GM13976 (cell line): Measurements from ENCODE around the gene IQGAP2.

ENCODE experiments used
- DNase-seq: peaks from one replicate; pipeline ENCODE4 v3.0.0; 2012; ENCODE audit warnings: low spot score
- CTCF ChIP-seq: IDR thresholded peaks from 2 replicates; pipeline ENCODE4 v1.5.1; 2012; ENCODE audit warnings: borderline replicate concordance, mild to moderate bottlenecking; ENCODE audit not compliant: insufficient read depth; ENCODE audit errors: extremely low read depth, missing control alignments, control extremely low read depth
- in situ Hi-C: fragments of 300-500 bp; cut with MboI; formaldehyde crosslinking; loops from one replicate; pipeline ENCODE4 v1.12.0; 2022; ENCODE audit warnings: low sequenced_read_pairs, mixed read lengths, inconsistent platforms; ENCODE audit not compliant: unreplicated experiment

Gene IQGAP2

GRCh38 chr5:76402886-76403765, at the start of gene IQGAP2:
TSS of gene IQGAP2 (plus strand) at chr5:76403285. CDS start at chr5:76403546, 261 bp downstream.
- in situ Hi-C loops, result loop anchor here (10.0 kb wide), 1 partner anchor 142 kb away; no protein-coding TSS in a partner anchor
- peak; percentile 89 for DNase-seq
- peak; percentile 97 for TF ChIP-seq CTCF

GRCh38 chr5:76356887-76357286, 46.2 kb upstream of the IQGAP2 start:
- no peak for TF ChIP-seq CTCF
- DNase-seq, result no peak
- in situ Hi-C loops, result no loop called here

GRCh38 chr5:76363352-76364225, 39.5 kb upstream of the IQGAP2 start:
- no peak for DNase-seq
- in situ Hi-C loops, result no loop called here
- no peak for TF ChIP-seq CTCF

- in situ Hi-C loops, result no loop called here
- no peak for DNase-seq
Measured at GRCh38 chr5:76364226-76364589, 38.9 kb upstream of the IQGAP2 start.

GRCh38 chr5:76365561-76365960, 37.5 kb upstream of the IQGAP2 start:
- TF ChIP-seq CTCF, result no peak
- no peak for DNase-seq
- in situ Hi-C loops, result no loop called here

More at GRCh38 chr5:76364226-76364589, 38.9 kb upstream of the IQGAP2 start:
- TF ChIP-seq CTCF, result no peak

GRCh38 chr5:76366596-76366995, 36.5 kb upstream of the IQGAP2 start:
- in situ Hi-C loops, result no loop called here
- TF ChIP-seq CTCF, result no peak
- no peak for DNase-seq
